OCI-LY7 (cell line): ENCODE results near the gene LMNTD2. TPM values are rescaled to one million over a fixed set of nuclear protein-coding genes. Genes with fewer than 3 reads are reported as not detected.

Experiments used
- BruUV-seq: library from RNA; stranded (reverse); fragments of 400-500 nt; replicated peaks from 2 replicates; lab custom pipeline; 2021; lab: Mats Ljungman, UMichigan
- CTCF ChIA-PET: fragments of 300-600 bp; sonication (Branson Sonifier 250); formaldehyde crosslinking; loops from one replicate; lab custom pipeline; 2022; ENCODE audit warnings: antibody characterized with exemption; ENCODE audit not compliant: unreplicated experiment; lab: Charles Lee
- POLR2A ChIA-PET: fragments of 300-600 bp; sonication (Branson Sonifier 250); formaldehyde crosslinking; loops from one replicate; lab custom pipeline; 2022; ENCODE audit warnings: antibody characterized with exemption; lab: Charles Lee
- DNase-seq: peaks from one replicate; pipeline ENCODE4 v3.0.0-alpha.2; 2015; ENCODE audit warnings: low spot score
- H2AFZ ChIP-seq: fragments of 200-600 bp; sonication (generic), shearing (Covaris generic); 2 replicates; pipeline ENCODE4 v1.6.1; 2014; ENCODE audit warnings: mild to moderate bottlenecking, antibody characterized with exemption, low read length, moderate library complexity
- H3K27ac ChIP-seq: fragments of 200-600 bp; sonication (generic); 2 replicates; pipeline ENCODE4 v1.5.1; 2014; ENCODE audit warnings: mixed run types, low read depth, mild to moderate bottlenecking, moderate library complexity, low read length, inconsistent platforms; ENCODE audit not compliant: poor library complexity, severe bottlenecking
- H3K36me3 ChIP-seq: fragments of 200-600 bp; sonication (generic); 2 replicates; pipeline ENCODE4 v1.6.1; 2014; ENCODE audit warnings: mild to moderate bottlenecking, antibody characterized with exemption, low read length, moderate library complexity, mixed read lengths; ENCODE audit not compliant: insufficient read depth
- H3K4me1 ChIP-seq: fragments of 200-600 bp; sonication (generic); 2 replicates; pipeline ENCODE4 v1.5.1; 2014; ENCODE audit warnings: mild to moderate bottlenecking, low read length; ENCODE audit not compliant: insufficient read depth, poor library complexity, severe bottlenecking
- H3K4me2 ChIP-seq: fragments of 200-600 bp; sonication (generic); 2 replicates; pipeline ENCODE4 v1.6.1; 2014; ENCODE audit warnings: mild to moderate bottlenecking, low read length
- H3K4me3 ChIP-seq: fragments of 200-600 bp; sonication (generic); 2 replicates; pipeline ENCODE4 v1.5.1; 2014; ENCODE audit warnings: mild to moderate bottlenecking, low read depth, low read length; ENCODE audit not compliant: poor library complexity, severe bottlenecking
- H3K79me2 ChIP-seq: fragments of 200-600 bp; sonication (generic); 2 replicates; pipeline ENCODE4 v1.6.1; 2016; ENCODE audit warnings: low read depth, mild to moderate bottlenecking, low read length, moderate library complexity, mixed read lengths; ENCODE audit not compliant: insufficient read depth
- H3K9me2 ChIP-seq: fragments of 200-600 bp; sonication (generic); 2 replicates; pipeline ENCODE4 v1.6.1; 2016; ENCODE audit warnings: mild to moderate bottlenecking, low read length, mixed read lengths; ENCODE audit not compliant: insufficient read depth
- H3K9me3 ChIP-seq: fragments of 200-600 bp; sonication (generic); 2 replicates; pipeline ENCODE4 v1.6.1; 2014; ENCODE audit warnings: mild to moderate bottlenecking, mixed run types, low read length, mixed read lengths
- H4K20me1 ChIP-seq: fragments of 200-600 bp; sonication (generic); 2 replicates; pipeline ENCODE4 v1.6.1; 2014; ENCODE audit warnings: mild to moderate bottlenecking, antibody characterized with exemption, low read length, moderate library complexity, mixed read lengths; ENCODE audit not compliant: insufficient read depth
- CTCF ChIP-seq: fragments of 200-600 bp; sonication (generic); conservative IDR thresholded peaks from 2 replicates; pipeline ENCODE4 v1.5.1; 2014; ENCODE audit warnings: mild to moderate bottlenecking, antibody characterized with exemption, low read length, moderate library complexity, mixed read lengths
- EZH2phosphoT487 ChIP-seq: fragments of 200-600 bp; sonication (generic); IDR thresholded peaks from 2 replicates; pipeline ENCODE4 v1.6.1; 2018; ENCODE audit warnings: low read depth, borderline replicate concordance, mild to moderate bottlenecking, mixed run types, antibody characterized with exemption, low read length, moderate library complexity, mixed read lengths
- intact Hi-C: fragments of 100-400 bp; cut with micrococcal nuclease; formaldehyde crosslinking; loops from one replicate; pipeline ENCODE4 v1.10.0; 2022; ENCODE audit not compliant: unreplicated experiment
- microRNA-seq: library from miRNA; unstranded; fragments of <30 nt; microRNA quantifications from one replicate; pipeline ENCODE4 v1.2.0, GENCODE V29; 2022; ENCODE audit warnings: borderline replicate concordance
- small RNA-seq: library from RNA; depleted of rRNA; stranded (forward); fragments of <200 nt; gene quantifications from one replicate; pipeline ENCODE3, GENCODE V24; 2014
- total RNA-seq, 2 experiments: library from RNA; depleted of rRNA in 1 of 2; stranded (reverse); fragments of >200 nt in 1 of 2; shearing (Covaris generic) in 1 of 2; gene quantifications; 2 replicates each; pipeline ENCODE4 v1.2.3, GENCODE V29; 2014 to 2022

Gene LMNTD2
- total RNA-seq, 2 experiments from 2014 or later: 4.7 to 17.7 TPM

- no peaks in the 10 kb centered on the region for H3K9me3 ChIP-seq
- peak overlapping the region; percentile 95 for H3K4me3 ChIP-seq
- no peaks in the 10 kb centered on the region for H4K20me1 ChIP-seq
- ChIA-PET CTCF (no interaction called here), POLR2A (interaction anchor here (0.7 kb wide), 1 partner anchor 29 kb away, joined by 6 read pairs; no protein-coding TSS in a partner anchor)
- H3K36me3 ChIP-seq: peaks cover 16% of the 10 kb centered on the region; the same call in 1 of the 2 replicates
- no peak for TF ChIP-seq CTCF
- TF ChIP-seq EZH2phosphoT487: no peak
- no TSS peak for BruUV-seq
- H3K79me2 ChIP-seq: peaks cover 23% of the 10 kb centered on the region
- H2AFZ ChIP-seq: peak overlapping the region; percentile 80
- peak; percentile 98 for DNase-seq
- no peaks in the 10 kb centered on the region for H3K9me2 ChIP-seq
- H3K27ac ChIP-seq: peak overlapping the region; percentile 85
- H3K4me1 ChIP-seq: peaks cover 32% of the 10 kb centered on the region
- intact Hi-C loops: loop anchor here (1.0 to 5.0 kb wide), 6 partner anchors 12 to 406 kb away; partner anchors contain the start of genes BET1L, CHID1, LRRC56 and PTDSS2
- peak overlapping the region; percentile 91 for H3K4me2 ChIP-seq
Observed at GRCh38 chr11:506238-506994, 54.1 kb downstream of the LMNTD2 start.

GRCh38 chr11:504994-505344, 55.6 kb downstream of the LMNTD2 start:
- Histone ChIP-seq H3K9me2 (no peaks in the 10 kb centered on the region), H3K4me1 (peaks cover 32% of the 10 kb centered on the region), H3K27ac (no peak overlapping the region), H4K20me1 (no peaks in the 10 kb centered on the region), H2AFZ (no peak overlapping the region), H3K79me2 (peaks cover 23% of the 10 kb centered on the region), H3K9me3 (no peaks in the 10 kb centered on the region), H3K4me3 (peak overlapping the region; percentile 95), H3K4me2 (peak overlapping the region; percentile 91), H3K36me3 (peaks cover 28% of the 10 kb centered on the region)
- POLR2A ChIA-PET: no interaction called here
- intact Hi-C loops: loop anchor here (5.0 kb wide), 3 partner anchors 98 to 407 kb away; partner anchors contain the start of genes BET1L, CHID1 and RIC8A
- TF ChIP-seq EZH2phosphoT487 (no peak), CTCF (no peak)
- BruUV-seq: no TSS peak
- no peak for DNase-seq
- CTCF ChIA-PET: no interaction called here

Small RNA genes within 50 kb of the gene (microRNA-seq; reads per million reads assigned to microRNA genes)
- 778 reads per million, percentile 82 among the genes with 10 or more reads in this experiment for gene MIR210

Small RNA genes within 50 kb of the gene (small RNA-seq; reads per million reads assigned to genes)
- 17.7 reads per million, percentile 97 among the genes with 10 or more reads in this experiment for gene MIR210

Other genes with a start within 250 kb of the LMNTD2 start
- gene IFITM1, start 246.7 kb downstream of the LMNTD2 start, total RNA-seq (2014; rRNA removed; shearing (Covaris generic)): 30.3 and 36.4 TPM in 2 replicates
- 72.4 TPM in 2 replicates for gene IFITM1, start 246.7 kb downstream of the LMNTD2 start, total RNA-seq (2022)
- 0.95 and 1.5 TPM in 2 replicates for gene IFITM3, start 239.9 kb downstream of the LMNTD2 start, total RNA-seq (2014; rRNA removed; shearing (Covaris generic))
- 1.5 and 2.2 TPM in 2 replicates for gene IFITM3, start 239.9 kb downstream of the LMNTD2 start, total RNA-seq (2022)
- not detected in 2 replicates for gene B4GALNT4, start 191.2 kb downstream of the LMNTD2 start, total RNA-seq (2014; rRNA removed; shearing (Covaris generic))
- not detected in 2 replicates for gene B4GALNT4, start 191.2 kb downstream of the LMNTD2 start, total RNA-seq (2022)
- gene PKP3, start 166.5 kb downstream of the LMNTD2 start, total RNA-seq (2014; rRNA removed; shearing (Covaris generic)): not detected in 2 replicates
- gene PKP3, start 166.5 kb downstream of the LMNTD2 start, total RNA-seq (2022): not detected in 2 replicates
- gene SIGIRR, start 145.7 kb downstream of the LMNTD2 start, total RNA-seq (2014; rRNA removed; shearing (Covaris generic)): 36.9 and 57.2 TPM in 2 replicates
- 25.3 and 29.2 TPM in 2 replicates for gene SIGIRR, start 145.7 kb downstream of the LMNTD2 start, total RNA-seq (2022)
- 22.2 and 25.7 TPM in 2 replicates for gene ANO9, start 118.7 kb downstream of the LMNTD2 start, total RNA-seq (2014; rRNA removed; shearing (Covaris generic))
- 27.6 and 28.2 TPM in 2 replicates for gene ANO9, start 118.7 kb downstream of the LMNTD2 start, total RNA-seq (2022)
- gene PTDSS2, start 110.5 kb downstream of the LMNTD2 start, total RNA-seq (2014; rRNA removed; shearing (Covaris generic)): 19.6 and 27.8 TPM in 2 replicates
- 30.3 and 32.7 TPM in 2 replicates for gene PTDSS2, start 110.5 kb downstream of the LMNTD2 start, total RNA-seq (2022)
- gene RNH1, start 53.5 kb downstream of the LMNTD2 start, total RNA-seq (2014; rRNA removed; shearing (Covaris generic)): 57.1 and 65.7 TPM in 2 replicates
- gene RNH1, start 53.5 kb downstream of the LMNTD2 start, total RNA-seq (2022): 48.8 and 65.5 TPM in 2 replicates
- gene HRAS, start 25.2 kb downstream of the LMNTD2 start, total RNA-seq (2014; rRNA removed; shearing (Covaris generic)): 53.0 and 67.8 TPM in 2 replicates
- gene HRAS, start 25.2 kb downstream of the LMNTD2 start, total RNA-seq (2022): 40.1 and 46.9 TPM in 2 replicates
- 1.2 and 1.6 TPM in 2 replicates for gene LRRC56, start 23.2 kb downstream of the LMNTD2 start, total RNA-seq (2014; rRNA removed; shearing (Covaris generic))
- gene LRRC56, start 23.2 kb downstream of the LMNTD2 start, total RNA-seq (2022): 1.5 and 2.5 TPM in 2 replicates
- 18.0 and 22.1 TPM in 2 replicates for gene RASSF7, start 232 bp upstream of the LMNTD2 start, total RNA-seq (2014; rRNA removed; shearing (Covaris generic))
- 11.8 and 15.1 TPM in 2 replicates for gene RASSF7, start 232 bp upstream of the LMNTD2 start, total RNA-seq (2022)
- 23.3 and 25.6 TPM in 2 replicates for gene PHRF1, start 15.7 kb upstream of the LMNTD2 start, total RNA-seq (2014; rRNA removed; shearing (Covaris generic))
- 43.8 and 45.4 TPM in 2 replicates for gene PHRF1, start 15.7 kb upstream of the LMNTD2 start, total RNA-seq (2022)
- gene IRF7, start 55.2 kb upstream of the LMNTD2 start, total RNA-seq (2014; rRNA removed; shearing (Covaris generic)): 18.7 and 20.9 TPM in 2 replicates
- 15.8 and 16.6 TPM in 2 replicates for gene IRF7, start 55.2 kb upstream of the LMNTD2 start, total RNA-seq (2022)
- gene CDHR5, start 64.2 kb upstream of the LMNTD2 start, total RNA-seq (2014; rRNA removed; shearing (Covaris generic)): not detected in 2 replicates
- not detected in 2 replicates for gene CDHR5, start 64.2 kb upstream of the LMNTD2 start, total RNA-seq (2022)
- gene SCT, start 66.4 kb upstream of the LMNTD2 start, total RNA-seq (2014; rRNA removed; shearing (Covaris generic)): not detected in 2 replicates
- gene SCT, start 66.4 kb upstream of the LMNTD2 start, total RNA-seq (2022): not detected in 2 replicates
- 0.16 and 2.2 TPM in 2 replicates for gene DRD4, start 76.5 kb upstream of the LMNTD2 start, total RNA-seq (2014; rRNA removed; shearing (Covaris generic))
- 3.1 and 3.5 TPM in 2 replicates for gene DRD4, start 76.5 kb upstream of the LMNTD2 start, total RNA-seq (2022)
- 35.6 and 42.7 TPM in 2 replicates for gene DEAF1, start 134.5 kb upstream of the LMNTD2 start, total RNA-seq (2014; rRNA removed; shearing (Covaris generic))
- 63.0 and 66.2 TPM in 2 replicates for gene DEAF1, start 134.5 kb upstream of the LMNTD2 start, total RNA-seq (2022)
- 52.8 and 56.8 TPM in 2 replicates for gene TMEM80, start 135.1 kb upstream of the LMNTD2 start, total RNA-seq (2014; rRNA removed; shearing (Covaris generic))
- 51.6 and 52.7 TPM in 2 replicates for gene TMEM80, start 135.1 kb upstream of the LMNTD2 start, total RNA-seq (2022)
- 3.8 and 4.8 TPM in 2 replicates for gene EPS8L2, start 145.5 kb upstream of the LMNTD2 start, total RNA-seq (2014; rRNA removed; shearing (Covaris generic))
- gene EPS8L2, start 145.5 kb upstream of the LMNTD2 start, total RNA-seq (2022): 7.1 and 9.3 TPM in 2 replicates
- gene TALDO1, start 186.7 kb upstream of the LMNTD2 start, total RNA-seq (2014; rRNA removed; shearing (Covaris generic)): 209 and 226 TPM in 2 replicates
- 172 and 195 TPM in 2 replicates for gene TALDO1, start 186.7 kb upstream of the LMNTD2 start, total RNA-seq (2022)
- gene GATD1, start 216.7 kb upstream of the LMNTD2 start, total RNA-seq (2014; rRNA removed; shearing (Covaris generic)): 73.3 and 109 TPM in 2 replicates
- 117 and 141 TPM in 2 replicates for gene GATD1, start 216.7 kb upstream of the LMNTD2 start, total RNA-seq (2022)
- gene CEND1, start 229.4 kb upstream of the LMNTD2 start, total RNA-seq (2014; rRNA removed; shearing (Covaris generic)): 17.5 and 17.6 TPM in 2 replicates
- gene CEND1, start 229.4 kb upstream of the LMNTD2 start, total RNA-seq (2022): 25.6 and 32.5 TPM in 2 replicates
- 22.7 and 30.8 TPM in 2 replicates for gene SLC25A22, start 237.5 kb upstream of the LMNTD2 start, total RNA-seq (2014; rRNA removed; shearing (Covaris generic))
- 46.2 and 50.9 TPM in 2 replicates for gene SLC25A22, start 237.5 kb upstream of the LMNTD2 start, total RNA-seq (2022)
- gene PIDD1, start 244.5 kb upstream of the LMNTD2 start, total RNA-seq (2014; rRNA removed; shearing (Covaris generic)): 31.2 and 33.6 TPM in 2 replicates
- gene PIDD1, start 244.5 kb upstream of the LMNTD2 start, total RNA-seq (2022): 47.7 and 49.1 TPM in 2 replicates
- 1,564 and 1,687 TPM in 2 replicates for gene RPLP2, start 249.2 kb upstream of the LMNTD2 start, total RNA-seq (2014; rRNA removed; shearing (Covaris generic))
- 3,121 and 3,147 TPM in 2 replicates for gene RPLP2, start 249.2 kb upstream of the LMNTD2 start, total RNA-seq (2022)